Measurements from ENCODE around the gene CYP39A1. TPM values are rescaled to one million over a fixed set of nuclear protein-coding genes. Genes with fewer than 3 reads are reported as not detected.

Gene CYP39A1, protein sequence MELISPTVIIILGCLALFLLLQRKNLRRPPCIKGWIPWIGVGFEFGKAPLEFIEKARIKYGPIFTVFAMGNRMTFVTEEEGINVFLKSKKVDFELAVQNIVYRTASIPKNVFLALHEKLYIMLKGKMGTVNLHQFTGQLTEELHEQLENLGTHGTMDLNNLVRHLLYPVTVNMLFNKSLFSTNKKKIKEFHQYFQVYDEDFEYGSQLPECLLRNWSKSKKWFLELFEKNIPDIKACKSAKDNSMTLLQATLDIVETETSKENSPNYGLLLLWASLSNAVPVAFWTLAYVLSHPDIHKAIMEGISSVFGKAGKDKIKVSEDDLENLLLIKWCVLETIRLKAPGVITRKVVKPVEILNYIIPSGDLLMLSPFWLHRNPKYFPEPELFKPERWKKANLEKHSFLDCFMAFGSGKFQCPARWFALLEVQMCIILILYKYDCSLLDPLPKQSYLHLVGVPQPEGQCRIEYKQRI
- total RNA-seq (2011; cell fraction: chromatin; rRNA removed; ENCODE audit: low replicate concordance) = not detected in 2 replicates
- not detected in 2 replicates for total RNA-seq (2011; cell fraction: nucleolus; rRNA removed)
- total RNA-seq (2011; cell fraction: nucleoplasm; rRNA removed) = not detected in 2 replicates
- total RNA-seq (2014; rRNA removed) = not detected in 2 replicates
- not detected in 2 replicates for total RNA-seq (2014; rRNA removed; fragmentation: Illumina TruSeq; extraction: Trizol)
- total RNA-seq (2015; rRNA removed; fragmentation: Illumina TruSeq; extraction: Trizol) = not detected in 2 replicates
- total RNA-seq (2021) = not detected in 2 replicates
- not detected in 2 replicates for polyA plus RNA-seq (2011; rRNA removed)
- polyA plus RNA-seq (2011; cell fraction: cytosol; rRNA removed) = not detected in 2 replicates
- not detected in 2 replicates for polyA plus RNA-seq (2011; cell fraction: nucleus; rRNA removed)
- polyA plus RNA-seq (2012) = not detected in 2 replicates
- not detected in 2 replicates for polyA plus RNA-seq (2014; fragmentation: Illumina TruSeq; extraction: Trizol)
- not detected for polyA plus RNA-seq (2014; fragmentation: Nextera tagmentation; extraction: Ambion mirVana)
- not detected in 2 replicates for polyA plus RNA-seq (2014; rRNA removed)
- not detected in 2 replicates for polyA minus RNA-seq (2011; rRNA and poly(A)+ RNA removed)
- polyA minus RNA-seq (2011; cell fraction: cytosol; rRNA and poly(A)+ RNA removed) = not detected in 2 replicates
- polyA minus RNA-seq (2011; cell fraction: nucleus; rRNA and poly(A)+ RNA removed) = not detected in 2 replicates
- Bru-seq, nascent RNA = percentile 1 among the genes with signal in this experiment
- BruChase-seq, experiment 1, labeled RNA remaining after a 2-hour chase = percentile 3 among the genes with signal in this experiment
- BruChase-seq, experiment 2, labeled RNA remaining after a 6-hour chase = not detected
- long read RNA-seq, experiment 1 = 0 reads
- long read RNA-seq, experiment 2 = 0 reads
- long read RNA-seq, experiment 3 = 0 reads

GRCh38 chr6:46652603-46653438 lies at the start of gene CYP39A1, which contains the start of gene SLC25A27:
Gene CYP39A1 (minus strand): TSS chr6:46652818. CDS start chr6:46652582, 236 bp downstream.
Gene SLC25A27 (plus strand): TSS chr6:46652975. CDS start chr6:46653193, 218 bp downstream.
- no peaks in the 10 kb centered on the region for H3K9me3 ChIP-seq (replicated peaks; ENCODE audit: control insufficient read depth, insufficient read depth, low read depth, low read length)
- no peaks in the 10 kb centered on the region for H4K20me1 ChIP-seq (replicated peaks; ENCODE audit: control insufficient read depth, insufficient read depth, low read length)
- no TSS peak for BruUV-seq (replicated peaks)
- no peaks in the 10 kb centered on the region for H3K79me2 ChIP-seq (ENCODE audit: control insufficient read depth, insufficient read depth, low read length)
- H3K4me1 ChIP-seq (replicated peaks in 1 of 2; ENCODE audit: control insufficient read depth in 2 of 2, insufficient read depth in 2 of 2, low read length in 2 of 2) = peaks cover 0 to 10% of the 10 kb centered on the region in 2 experiments; a peak in 2 of 5 replicates
- in situ Hi-C loops (cut with MboI) = no loop called here
- ATAC-seq (peak; percentile 100), DNase-seq (ENCODE audit: extremely low read depth in 1 of 4, low spot score in 3 of 4) (peak; percentile 86 to 97 (median 94)), FAIRE-seq (peak; percentile 92)
- peak within 1 kb of the TSS in 1 of 2 experiments; percentile 85; a peak in 2 of 4 replicates for H3K9ac ChIP-seq (ENCODE audit: insufficient read depth in 1 of 2, low read depth in 2 of 2, low read length in 2 of 2)
- CTCF ChIA-PET (ENCODE audit: low intra/inter-chr PET ratio) = no interaction called here
- no peaks in the 10 kb centered on the region for H3K9me1 ChIP-seq (ENCODE audit: control insufficient read depth, insufficient read depth, low read length)
- peaks cover 2 to 11% of the 10 kb centered on the region in 2 experiments; a peak in 3 of 5 replicates for H3K27me3 ChIP-seq (ENCODE audit: control insufficient read depth in 2 of 2, insufficient read depth in 2 of 2, low read length in 2 of 2)
- 5% methylated on average over 70 of the region's 72 CpGs for WGBS (ENCODE audit: insufficient coverage, low coverage, missing lambda C conversion rate)
- POLR2A ChIA-PET = no interaction called here
- no peak within 1 kb of the TSS for H3K27ac ChIP-seq (ENCODE audit: extremely low read depth, low read depth, low read length)
- intact Hi-C loops (cut with micrococcal nuclease) = no loop called here
- H3K4me3 ChIP-seq = peak within 1 kb of the TSS; percentile 56
- H3K36me3 ChIP-seq (ENCODE audit: control insufficient read depth, insufficient read depth, low read length) = no peaks in the 10 kb centered on the region
- peak within 1 kb of the TSS; percentile 83 for H3K4me2 ChIP-seq (ENCODE audit: insufficient read depth, low read length)
- H2AFZ ChIP-seq (ENCODE audit: low read depth, low read length) = peak within 1 kb of the TSS; percentile 92
- no peak for TF ChIP-seq OTX1 (CRISPR knock-in tag; IDR thresholded peaks at IDR 0.05)
- no peak for TF ChIP-seq ZNF263 (CRISPR knock-in tag; IDR thresholded peaks at IDR 0.05; ENCODE audit: borderline replicate concordance)
- peak; percentile 54; the same call in 1 of the 2 replicates for TF ChIP-seq MXI1 (IDR thresholded peaks at IDR 0.05; ENCODE audit: low read depth, low read length)
- no peak for TF ChIP-seq ZKSCAN3 (CRISPR knock-in tag; IDR thresholded peaks at IDR 0.05)
- no peak for TF ChIP-seq ETV1 (tag; conservative IDR thresholded peaks at IDR 0.05; ENCODE audit: low read depth)
- no peak for TF ChIP-seq ZBTB33 (CRISPR knock-in tag; IDR thresholded peaks at IDR 0.05)
- TF ChIP-seq SUPT5H (IDR thresholded peaks at IDR 0.05) = no peak
- TF ChIP-seq, protein P1, sequence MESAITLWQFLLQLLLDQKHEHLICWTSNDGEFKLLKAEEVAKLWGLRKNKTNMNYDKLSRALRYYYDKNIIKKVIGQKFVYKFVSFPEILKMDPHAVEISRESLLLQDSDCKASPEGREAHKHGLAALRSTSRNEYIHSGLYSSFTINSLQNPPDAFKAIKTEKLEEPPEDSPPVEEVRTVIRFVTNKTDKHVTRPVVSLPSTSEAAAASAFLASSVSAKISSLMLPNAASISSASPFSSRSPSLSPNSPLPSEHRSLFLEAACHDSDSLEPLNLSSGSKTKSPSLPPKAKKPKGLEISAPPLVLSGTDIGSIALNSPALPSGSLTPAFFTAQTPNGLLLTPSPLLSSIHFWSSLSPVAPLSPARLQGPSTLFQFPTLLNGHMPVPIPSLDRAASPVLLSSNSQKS (CRISPR knock-in tag; IDR thresholded peaks at IDR 0.05) = no peak
- no peak for TF ChIP-seq GABPB1 (CRISPR knock-in tag; IDR thresholded peaks at IDR 0.05)
- no peak for TF ChIP-seq SMARCA4 (IDR thresholded peaks at IDR 0.05)
- no peak for TF ChIP-seq HDAC6 (IDR thresholded peaks at IDR 0.05; ENCODE audit: low read depth, low read length)
- TF ChIP-seq RBFOX2 (IDR thresholded peaks at IDR 0.05; ENCODE audit: low read depth, low read length) = peak; percentile 30; the same call in 1 of the 2 replicates
- TF ChIP-seq CTBP1 (IDR thresholded peaks at IDR 0.05; ENCODE audit: borderline replicate concordance) = 0 out of 2 replicates have a peak, but pooled peaks have one; percentile 32
- no peak for TF ChIP-seq NCOA4 (IDR thresholded peaks at IDR 0.05; ENCODE audit: partially characterized antibody)
- TF ChIP-seq MAFF (IDR thresholded peaks at IDR 0.05; ENCODE audit: low read length) = no peak

All from K562 (cell line).